ENCODE measurements around the gene CAMK2A.
A peak's percentile ranks its signal among the peaks of the same experiment; 100 is the strongest.

Gene CAMK2A

DNA sequence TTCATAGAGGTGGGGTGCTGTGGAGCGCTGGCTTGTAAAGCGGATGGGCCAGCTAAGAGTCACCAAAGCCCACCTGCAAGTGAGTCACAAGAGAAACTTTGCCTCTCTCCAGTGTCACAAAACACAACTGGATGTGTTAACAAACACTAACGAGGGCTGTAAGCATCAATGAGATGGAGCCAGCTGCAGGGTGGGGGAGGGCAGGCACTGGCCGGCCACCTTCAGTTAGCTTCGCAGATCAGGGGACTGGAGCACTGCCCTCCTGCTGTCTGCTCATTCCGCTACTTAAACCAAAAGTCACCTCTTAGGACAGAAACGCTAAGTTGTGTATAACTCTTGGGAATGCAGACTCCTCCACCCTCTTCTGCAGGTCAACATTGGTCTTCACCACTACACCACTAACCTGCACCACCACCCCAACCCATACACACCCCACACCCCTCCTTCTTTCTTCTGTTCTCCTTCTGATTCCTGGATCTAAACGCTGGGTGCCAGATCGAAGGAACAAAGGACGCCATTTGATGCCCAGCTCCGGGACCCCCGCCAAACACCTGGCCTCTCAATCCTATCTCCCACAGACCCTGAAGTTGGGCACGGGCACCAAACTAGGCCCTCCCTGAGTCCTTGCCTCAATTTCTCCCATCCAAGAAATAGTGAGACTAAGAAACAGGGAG lies 11.1 kb upstream of the CAMK2A start:
- no peak for DNase-seq (ENCODE audit: low read depth in 2 of 2)

DNA sequence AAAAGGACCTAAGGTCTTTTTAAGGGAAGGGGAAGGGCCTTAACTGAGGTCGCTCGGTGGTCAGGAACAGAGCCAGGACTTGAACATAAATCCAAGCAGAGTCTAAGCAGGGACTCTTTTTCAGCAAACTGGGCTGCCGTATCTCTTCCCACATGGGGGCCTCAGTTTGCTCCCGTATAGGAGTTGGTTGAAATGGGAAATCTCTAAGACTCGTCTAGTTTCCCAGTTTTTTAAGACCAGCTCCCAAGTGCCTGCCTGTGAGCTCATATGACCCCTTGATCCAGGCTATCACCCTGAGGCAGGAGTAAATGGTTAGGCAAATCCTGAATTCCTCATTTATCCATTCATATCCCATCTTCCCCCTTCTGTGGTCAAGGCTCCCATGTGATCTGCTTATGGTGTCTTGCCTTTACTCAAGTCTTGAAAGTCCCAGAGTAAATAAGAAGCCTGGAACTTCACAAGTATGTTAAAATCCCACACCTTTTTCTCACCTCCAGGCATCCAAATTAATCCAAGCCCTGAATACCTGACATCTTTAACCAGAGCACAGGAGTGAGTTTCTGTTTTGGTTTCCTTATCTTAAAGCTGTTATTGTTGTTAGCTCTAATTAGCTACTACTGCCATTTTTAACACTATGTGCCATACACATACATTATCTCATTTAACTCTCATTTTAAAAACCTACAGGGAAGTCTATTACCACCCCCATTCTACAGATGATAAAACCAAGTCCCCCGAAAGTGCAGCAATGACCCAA lies 10.2 kb upstream of the CAMK2A start:
- no peak for DNase-seq (ENCODE audit: low read depth in 2 of 2)

DNA sequence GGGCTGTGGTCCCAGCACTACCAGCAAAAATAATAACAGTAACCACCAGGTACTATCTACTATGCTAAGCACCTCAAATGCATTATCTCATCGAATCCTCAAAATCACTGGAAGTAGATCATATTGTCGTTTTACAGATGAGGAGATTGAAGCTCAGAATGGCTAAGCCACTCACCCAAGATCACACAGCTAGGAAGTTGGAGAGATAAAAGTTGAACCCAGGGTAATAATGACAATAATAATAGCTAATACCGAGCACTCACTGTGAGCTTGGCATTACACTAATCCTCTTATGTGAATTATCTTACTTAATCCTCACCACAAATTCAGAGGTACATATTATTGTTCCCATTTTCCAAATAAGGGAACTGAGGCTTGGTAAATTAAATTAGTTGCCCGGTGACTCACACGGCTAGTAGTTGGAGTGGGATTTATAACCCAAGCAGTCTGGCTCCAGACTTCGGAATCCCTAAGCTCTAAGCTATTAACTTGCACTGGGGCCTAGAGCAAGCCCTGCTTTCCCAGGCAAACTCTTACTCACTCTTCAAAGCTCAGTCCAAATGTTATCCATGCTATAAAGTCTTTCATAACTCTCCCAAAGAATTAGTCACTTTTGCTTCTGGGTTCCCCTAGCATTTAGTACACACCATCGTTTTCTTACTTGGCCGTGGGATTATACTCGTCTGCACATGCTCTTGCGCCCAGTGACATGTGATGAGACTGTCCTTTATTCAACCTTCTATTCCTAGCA lies 9.3 kb upstream of the CAMK2A start:
- DNase-seq (ENCODE audit: low read depth in 2 of 2): no peak

DNA sequence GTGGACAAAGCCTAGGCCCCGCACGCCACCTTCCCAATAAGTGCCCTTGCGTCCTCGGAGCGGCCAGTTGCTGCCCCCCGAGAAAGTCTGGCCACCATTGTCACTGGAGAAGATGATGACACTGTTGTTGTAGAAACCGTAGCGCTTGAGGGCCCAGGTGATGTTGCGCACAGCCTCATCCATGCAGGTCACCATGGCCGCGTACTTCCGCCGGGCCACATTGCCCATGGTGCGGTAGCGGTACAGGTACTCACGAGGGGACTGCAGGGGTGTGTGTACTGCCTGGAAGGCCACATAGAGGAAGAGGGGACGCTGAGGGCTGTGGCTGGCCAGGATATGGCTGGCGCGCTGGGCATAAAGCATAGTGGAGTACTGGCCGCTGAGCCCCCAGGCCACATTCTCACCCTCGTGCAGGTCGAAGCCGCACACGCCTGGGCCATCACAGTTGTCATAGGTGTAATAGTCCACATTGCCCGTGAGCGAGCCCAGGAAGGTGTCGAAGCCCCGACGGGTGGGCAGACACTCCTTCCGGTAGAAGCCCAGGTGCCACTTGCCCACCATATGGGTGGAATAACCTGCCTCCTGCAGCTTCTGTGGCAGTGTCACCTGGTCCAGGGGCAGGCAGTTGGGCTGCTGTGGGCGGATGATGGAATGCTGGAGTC lies 8.5 kb upstream of the CAMK2A start:
- DNase-seq (ENCODE audit: low read depth in 2 of 2): no peak

DNA sequence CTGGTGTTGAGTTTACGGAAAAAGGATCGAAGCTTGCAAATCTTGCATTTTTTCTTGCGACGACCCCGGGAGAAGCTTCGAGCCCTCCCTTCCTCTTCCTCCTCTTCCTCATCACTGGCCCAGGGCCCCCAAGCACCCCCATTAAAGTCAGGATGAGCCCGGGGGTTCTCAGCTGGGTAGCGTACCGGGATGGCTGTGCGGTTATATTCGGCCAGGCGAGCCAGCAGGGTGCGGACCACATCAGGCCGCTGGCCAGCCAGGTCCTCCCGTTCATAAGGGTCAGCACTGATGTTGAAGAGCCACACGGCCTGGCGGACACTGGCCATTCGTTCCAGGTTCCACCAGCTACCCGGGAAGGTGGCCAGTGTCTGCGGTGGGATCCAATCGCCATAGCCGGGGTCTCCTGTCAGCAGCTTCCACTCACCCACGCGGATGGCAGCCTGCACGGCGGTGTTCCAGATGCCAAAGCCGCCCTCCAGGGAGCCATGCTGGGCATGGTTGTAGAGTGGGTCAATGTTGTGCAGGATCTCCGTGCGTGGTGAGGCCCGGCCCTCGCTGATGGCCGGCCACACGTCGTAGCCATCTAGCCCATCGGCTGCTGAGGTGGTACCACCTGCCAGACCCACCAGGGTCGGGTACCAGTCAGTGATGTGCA lies 7.8 kb upstream of the CAMK2A start:
- DNase-seq (ENCODE audit: low read depth in 2 of 2): no peak

DNA sequence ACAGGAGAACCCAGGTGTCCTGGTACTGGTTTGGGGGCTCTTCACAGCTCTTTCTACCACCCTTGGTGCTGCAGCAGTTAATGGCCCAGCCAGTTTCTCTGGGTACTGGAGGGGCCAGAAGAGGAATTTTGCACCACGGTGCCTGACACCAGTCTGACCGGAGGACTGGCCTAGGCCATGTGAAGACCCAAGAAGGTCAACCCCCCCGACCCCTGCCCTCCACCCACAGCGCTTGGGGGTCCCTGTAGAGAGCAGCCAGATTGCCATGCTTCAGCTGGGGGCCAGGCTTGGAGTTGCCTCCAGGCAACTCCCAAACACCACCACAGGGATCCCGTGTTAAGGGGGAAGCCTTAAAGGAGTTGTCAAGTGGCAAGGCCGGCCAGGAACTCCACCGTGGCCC lies 6.9 kb upstream of the CAMK2A start:
- no peak for DNase-seq (ENCODE audit: low read depth in 2 of 2)

DNA sequence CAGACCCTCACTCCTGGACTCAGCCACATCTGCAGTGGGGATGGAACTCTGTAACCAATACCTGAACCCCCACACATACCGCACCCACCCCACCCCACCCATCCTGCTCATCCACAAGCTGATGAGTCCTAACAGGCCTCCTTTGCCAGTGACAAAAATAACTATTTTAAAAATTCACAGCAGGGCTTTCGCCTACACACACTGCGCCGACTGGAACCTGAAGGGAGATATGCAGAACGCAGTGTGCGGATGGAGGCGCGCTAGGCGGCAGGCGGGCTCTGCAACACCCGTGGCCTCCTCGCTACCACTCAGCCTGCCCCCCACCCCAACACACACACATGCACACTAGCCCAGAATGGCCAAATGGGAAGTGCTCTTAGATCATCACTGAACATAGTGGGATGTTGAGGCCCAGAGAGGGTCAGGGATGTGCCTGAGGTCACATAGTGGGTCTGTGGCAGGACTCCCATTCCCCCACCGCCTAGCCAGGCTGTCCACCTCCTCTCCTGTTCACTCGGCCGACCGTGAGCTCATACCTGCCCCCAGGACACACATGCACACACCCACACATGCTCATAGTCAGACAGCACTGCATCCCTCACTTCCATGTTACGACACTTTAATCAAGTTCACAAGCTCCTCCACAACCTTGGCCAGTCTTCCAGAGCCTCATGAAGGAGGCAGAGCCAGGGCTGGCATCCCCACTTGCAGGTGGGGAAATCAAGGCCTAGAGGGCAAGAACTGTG lies 6.3 kb upstream of the CAMK2A start:
- no peak for DNase-seq (ENCODE audit: low read depth in 2 of 2)

DNA sequence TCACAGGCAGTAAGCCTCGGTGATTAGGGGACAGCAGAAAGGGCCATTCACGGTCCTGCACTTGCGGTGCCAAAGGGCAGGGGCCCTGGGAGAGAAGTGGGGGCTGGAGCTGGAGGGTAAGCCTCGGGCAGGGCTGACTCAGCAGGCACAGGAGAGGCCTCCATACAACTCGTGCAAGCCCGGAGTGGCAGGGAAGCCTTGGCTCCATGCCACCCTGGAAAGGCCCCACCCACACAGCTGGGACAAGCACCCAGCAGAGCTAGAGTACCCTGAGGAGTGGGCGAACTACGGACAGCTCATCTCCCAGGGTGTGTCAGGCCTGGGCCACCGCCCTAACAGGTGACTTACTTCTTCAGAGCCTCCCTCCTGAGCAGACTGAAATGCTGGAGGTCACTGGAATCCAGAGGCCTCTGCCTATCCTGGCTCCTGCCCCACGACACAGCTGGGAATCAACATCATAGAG lies 5.6 kb upstream of the CAMK2A start:
- no peak for DNase-seq (ENCODE audit: low read depth in 2 of 2)

DNA sequence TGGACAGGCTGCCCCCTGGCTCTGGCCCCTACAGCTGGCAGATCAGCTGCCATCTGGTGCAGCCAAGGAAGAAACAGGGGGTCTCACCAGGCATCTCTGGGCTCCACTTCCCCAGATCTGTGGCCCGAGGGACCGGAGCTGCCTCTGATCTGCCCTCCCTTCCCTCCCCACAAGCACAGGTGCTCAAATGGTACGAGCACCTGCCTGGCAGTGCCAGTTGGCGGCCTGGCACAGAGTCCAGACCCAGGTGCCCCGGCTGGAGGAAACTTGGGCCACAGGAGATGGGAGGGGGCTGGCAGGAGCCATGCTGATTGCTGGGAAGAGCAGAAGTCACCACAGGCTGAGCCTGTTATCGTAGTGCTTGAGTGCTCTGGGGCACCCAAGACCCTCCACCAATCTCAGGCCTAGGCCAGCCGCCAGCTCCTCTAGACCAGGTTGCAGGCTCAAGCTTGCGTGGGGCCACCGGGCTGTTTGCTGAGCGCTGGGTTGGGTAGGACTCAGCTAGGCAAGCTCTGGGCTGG lies 5.0 kb upstream of the CAMK2A start:
- DNase-seq (ENCODE audit: low read depth in 2 of 2): no peak

DNA sequence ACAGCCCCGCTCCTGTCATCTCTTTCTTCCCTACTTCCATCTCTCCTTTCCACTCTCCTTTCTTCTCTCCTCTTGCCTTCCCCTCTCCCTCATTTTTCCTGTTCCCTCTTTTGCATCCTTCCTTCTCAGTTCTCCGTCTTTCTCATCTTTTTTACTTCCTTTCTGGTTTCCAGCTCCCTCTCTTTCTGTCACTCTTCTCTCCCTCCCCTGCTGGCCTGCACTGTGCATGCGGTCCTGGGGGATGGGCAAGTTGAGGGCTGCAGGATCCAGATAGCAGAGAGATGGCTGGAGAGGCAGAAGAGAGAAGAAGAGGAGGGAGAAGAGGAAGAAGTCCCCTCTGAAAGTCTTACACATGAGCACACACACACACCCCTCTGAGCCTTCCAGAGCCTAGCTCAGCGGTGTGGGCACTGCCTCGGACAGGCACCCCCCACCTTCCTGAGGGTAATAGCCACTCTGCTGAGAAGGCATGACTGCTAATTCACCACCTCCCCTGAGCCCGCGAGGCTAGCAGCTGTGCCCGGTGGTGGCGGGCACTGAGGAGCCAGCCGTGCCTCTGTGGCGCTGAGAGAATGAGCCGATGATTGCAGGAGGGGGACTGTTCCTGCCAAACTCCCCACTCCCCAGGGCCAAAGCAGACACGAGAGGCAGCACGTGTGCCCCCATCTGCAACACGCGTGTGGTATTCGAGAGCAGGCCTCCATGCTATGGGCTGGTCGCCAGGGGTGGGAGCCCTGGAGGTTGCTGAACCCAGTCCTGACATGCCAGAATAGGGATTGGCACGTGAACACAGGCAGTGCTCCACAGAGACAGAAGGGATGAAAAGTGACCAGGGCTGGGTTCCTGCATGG lies 3.7 kb upstream of the CAMK2A start:
- DNase-seq (ENCODE audit: low read depth in 2 of 2): no peak

DNA sequence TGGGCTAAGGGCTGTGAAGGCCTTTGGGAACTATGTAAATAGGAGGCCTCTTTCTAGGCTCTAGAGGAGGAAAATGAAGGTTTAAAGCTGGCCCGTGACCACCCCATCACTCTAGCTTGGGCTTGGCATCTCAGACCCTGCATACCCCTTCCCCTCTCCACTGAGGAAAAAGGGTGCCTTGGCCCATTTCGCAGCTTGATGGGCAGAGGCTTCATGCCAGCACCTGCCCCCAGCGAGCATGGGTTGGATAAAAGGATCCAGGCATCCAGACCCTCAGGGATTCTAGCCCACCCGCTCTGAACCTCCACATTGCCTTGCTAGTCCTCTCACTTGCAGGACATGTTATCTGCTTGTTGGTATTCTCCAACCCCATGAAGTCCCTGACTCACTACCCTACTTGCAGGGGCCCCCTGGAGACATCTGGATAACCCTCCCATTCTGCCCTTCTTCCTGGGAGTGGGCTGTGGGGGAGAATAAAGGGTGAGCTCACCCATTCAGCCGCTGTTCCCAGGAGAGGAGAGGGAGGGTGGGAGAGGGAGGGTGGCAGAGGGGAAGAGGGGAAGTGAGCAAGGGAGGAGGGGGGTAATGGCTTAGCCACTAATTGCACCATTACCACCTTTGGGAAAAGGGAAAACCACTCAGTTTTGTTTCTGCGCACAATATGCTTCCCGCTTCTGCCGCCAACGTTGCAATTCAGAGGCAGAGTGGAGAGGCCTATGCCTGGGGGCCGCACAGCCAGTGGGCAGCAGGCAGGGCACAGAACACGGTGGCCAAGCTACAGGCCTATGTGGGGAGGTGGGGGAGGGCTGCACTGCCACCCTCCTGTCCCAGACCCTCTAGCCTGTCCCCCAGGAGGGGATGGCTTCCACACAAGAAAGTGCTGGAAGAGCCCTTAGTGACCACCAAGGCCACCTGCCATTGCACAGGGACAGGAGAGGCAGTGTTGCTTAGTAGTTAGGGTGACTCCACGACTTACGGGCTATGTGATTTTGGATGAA lies 2.1 kb upstream of the CAMK2A start:
- DNase-seq (ENCODE audit: low read depth in 2 of 2): no peak

DNA sequence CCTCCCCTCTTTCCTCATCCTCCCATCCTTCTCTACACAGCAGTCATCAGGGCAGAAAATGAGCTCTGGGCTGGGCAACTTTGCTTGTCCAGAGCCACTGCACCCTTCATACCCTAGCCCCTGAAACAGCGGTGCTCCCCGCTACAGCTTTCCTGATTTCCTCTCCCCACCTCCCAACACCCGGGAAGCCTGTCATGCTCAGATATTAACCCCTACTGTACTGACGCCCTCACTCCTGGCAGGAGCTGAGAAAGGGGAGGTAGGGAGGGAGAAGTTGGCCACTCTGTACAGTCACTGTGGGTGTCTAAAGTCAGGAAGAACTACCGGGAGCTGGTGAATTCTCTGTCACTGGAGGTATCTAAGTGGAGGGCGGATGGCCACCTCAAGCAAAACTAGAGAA lies 782 bp downstream of the CAMK2A start:
- no peak for DNase-seq (ENCODE audit: low read depth in 2 of 2)

DNA sequence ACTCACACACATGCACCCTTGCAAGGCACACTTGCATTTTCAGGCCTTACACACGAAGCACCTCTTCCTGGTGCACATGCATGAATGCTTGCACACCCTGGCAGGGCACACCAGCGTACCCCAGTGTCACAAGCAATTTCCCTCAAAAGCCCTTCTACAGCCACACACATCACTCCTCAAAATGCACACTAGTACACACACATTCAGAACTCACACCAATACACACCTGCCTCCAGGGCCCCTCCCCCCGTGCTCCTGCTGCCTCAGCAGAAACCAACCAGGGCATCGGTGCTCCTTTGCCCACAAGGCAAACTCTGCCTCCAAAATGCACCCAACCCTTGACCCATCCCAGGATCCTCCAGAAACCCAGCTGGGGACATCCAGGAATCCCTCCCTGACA lies 1.2 kb downstream of the CAMK2A start:
- DNase-seq (ENCODE audit: low read depth in 2 of 2): no peak

DNA sequence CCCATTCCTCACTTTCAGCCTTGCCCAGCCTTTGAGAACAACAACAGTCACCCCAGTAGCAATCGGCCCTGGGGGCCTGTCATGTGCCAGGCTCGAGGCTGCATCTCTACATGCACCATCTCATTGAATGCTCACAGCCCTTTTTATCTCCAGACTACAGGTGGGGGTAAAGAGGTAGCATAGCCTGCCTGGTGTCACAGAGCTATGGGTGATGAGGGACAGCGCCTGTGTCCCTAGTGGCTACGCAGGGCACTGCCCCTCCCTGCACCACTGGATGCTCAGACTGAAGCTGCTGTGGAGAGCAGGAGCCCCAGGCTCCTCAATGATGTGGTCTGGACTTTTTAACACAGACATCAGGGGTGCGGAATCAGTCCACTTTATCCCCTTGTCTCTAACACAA lies 2.8 kb downstream of the CAMK2A start:
- DNase-seq (ENCODE audit: low read depth in 2 of 2): no peak

DNA sequence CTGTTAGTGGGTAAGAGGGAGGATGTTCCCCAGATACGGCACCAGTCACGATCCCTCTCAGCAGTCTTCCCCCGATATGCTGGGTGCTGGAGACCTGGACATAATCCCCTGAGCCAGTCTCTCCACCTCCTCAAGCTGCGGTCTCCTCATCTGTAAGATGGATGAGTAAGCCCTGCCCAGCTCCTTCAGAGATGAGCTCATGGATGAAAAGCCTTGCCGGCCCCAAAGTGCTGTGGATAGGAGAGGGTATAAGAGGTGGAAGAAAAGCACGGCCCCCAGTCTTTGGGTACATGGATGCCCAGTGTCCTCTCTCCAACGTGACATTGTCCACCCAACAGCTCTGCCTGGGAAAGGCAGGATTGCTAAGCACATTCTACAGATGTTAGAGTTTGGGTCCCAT lies 4.5 kb downstream of the CAMK2A start:
- no peak for DNase-seq (ENCODE audit: low read depth in 2 of 2)

DNA sequence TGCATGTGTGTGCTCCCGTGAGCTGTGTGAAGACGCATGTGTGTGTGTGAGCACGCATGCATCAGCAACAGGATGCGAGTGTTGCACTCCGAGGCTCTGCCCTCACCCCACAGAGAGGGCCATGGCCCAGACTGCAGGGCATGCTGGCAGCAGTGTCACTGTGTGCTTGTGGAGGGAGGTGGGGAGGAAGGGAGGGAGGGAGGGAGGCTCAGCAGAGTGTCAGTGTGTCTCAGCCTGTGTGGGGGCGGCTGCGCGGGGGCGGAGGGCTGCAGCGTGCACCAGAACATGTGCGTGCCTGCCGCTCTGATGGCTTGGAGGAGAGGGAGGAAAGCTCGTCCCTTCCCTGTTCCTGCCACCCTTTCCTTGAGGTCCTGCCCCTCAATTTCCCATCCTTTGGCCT lies 5.3 kb downstream of the CAMK2A start:
- DNase-seq (ENCODE audit: low read depth in 2 of 2): peak in 1 of 2 donors; percentile 5

DNA sequence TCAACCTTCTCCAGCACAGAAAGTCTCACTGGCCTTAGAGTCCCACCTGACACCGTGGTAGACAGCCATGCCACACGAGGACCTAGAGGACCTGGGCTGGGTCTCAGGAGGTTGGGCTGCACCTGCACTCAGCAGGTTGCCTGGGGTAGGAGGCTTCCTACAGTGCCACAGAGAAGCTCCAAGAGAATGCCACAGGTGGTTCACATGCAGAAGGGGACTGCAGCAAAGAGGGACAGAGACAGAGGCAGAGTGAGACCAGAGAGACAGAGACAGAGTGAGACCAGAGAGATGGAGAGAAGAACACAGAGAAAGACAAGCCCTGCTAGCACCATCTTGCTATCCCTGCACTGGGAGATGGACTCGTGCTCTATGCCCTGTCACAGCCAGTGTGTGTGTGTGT lies 5.7 kb downstream of the CAMK2A start:
- no peak for DNase-seq (ENCODE audit: low read depth in 2 of 2)

DNA sequence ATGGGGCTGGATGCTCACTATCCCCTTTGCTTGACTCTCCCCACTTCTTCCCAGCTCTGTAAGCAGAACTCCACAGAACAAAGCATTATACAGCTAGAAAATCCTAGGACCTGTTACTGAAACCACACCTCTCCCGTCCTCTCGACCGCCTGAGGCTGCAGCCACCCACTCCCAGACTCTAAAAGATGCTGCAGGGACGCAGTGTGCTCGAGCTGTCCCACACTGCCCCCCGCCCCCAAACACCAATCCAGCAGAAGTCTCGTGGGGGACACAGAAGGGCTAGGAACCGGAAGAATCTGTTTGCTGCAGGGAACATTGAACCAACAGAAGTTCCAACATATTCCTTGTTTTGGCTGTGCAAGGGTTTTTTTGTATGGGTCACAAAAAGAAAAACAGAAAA lies 7.6 kb downstream of the CAMK2A start:
- no peak for DNase-seq (ENCODE audit: low read depth in 2 of 2)
